Pancreas (tissue), 10 donors: ENCODE measurements around the gene ERC1. TPM values are rescaled to one million over a fixed set of nuclear protein-coding genes. Genes with fewer than 3 reads are reported as not detected.

Experiments
- ATAC-seq, 4 donors: fragments of 200-7000 bp; cut with Tn5 transposase; one replicate each; pipeline versions ENCODE4 v1.8.0 to v1.9.1; 2020; ENCODE audit warnings: mild to moderate bottlenecking in 4 of 4, moderate library complexity in 4 of 4
- DNase-seq, 6 donors: peaks; one replicate each; pipeline ENCODE4 v3.0.0-alpha.2; 2020
- FAIRE-seq: peaks from 2 replicates; lab custom pipeline; 2012; peaks lifted over from hg19 to GRCh38; lab: Jason Lieb, UNC
- H3K27ac ChIP-seq, 4 donors: fragments of 200-600 bp; sonication (generic); 1 replicate in 3 of 4; 2 replicates in 1 of 4; pipeline versions ENCODE4 v1.5.0 to v1.8.0; 2020
- H3K27me3 ChIP-seq, 4 donors: fragments of 200-600 bp; one replicate each; pipeline ENCODE4 v1.8.0; 2021
- H3K36me3 ChIP-seq, 3 donors: fragments of 200-600 bp; sonication (generic) in 1 of 3; one replicate each; pipeline versions ENCODE4 v1.5.0 to v1.8.0; 2020 to 2021
- H3K4me1 ChIP-seq, 3 donors: fragments of 200-600 bp; one replicate each; pipeline ENCODE4 v1.8.0; 2021
- H3K4me3 ChIP-seq, 4 donors: fragments of 200-600 bp; sonication (generic) in 2 of 4; one replicate each; pipeline versions ENCODE4 v1.5.0 to v1.8.0; 2020 to 2021
- H3K9me3 ChIP-seq, 4 donors: fragments of 200-600 bp; one replicate each; pipeline ENCODE4 v1.8.0; 2021
- CTCF ChIP-seq, 4 donors: fragments of 200-600 bp; sonication (generic) in 3 of 4; IDR thresholded peaks; one replicate each; pipeline versions ENCODE4 v1.5.0 to v1.8.0; 2021; ENCODE audit warnings: antibody characterized with exemption in 4 of 4
- WGBS, 2 donors: extraction: QIAGEN DNeasy Blood & Tissue Kit; methylation state at CpG; one replicate each; pipeline ENCODE4 v1.1.7; 2013; 5-methylcytosine and 5-hydroxymethylcytosine counted together
- intact Hi-C, 3 donors: fragments of 100-400 bp; cut with DNase I; formaldehyde crosslinking; loops; one replicate each; pipeline versions ENCODE4 v1.11.1 to v1.14.2; 2022
- polyA plus RNA-seq, 2 donors: library from polyadenylated mRNA; stranded (reverse); fragments of 200-250 nt; gene quantifications; one replicate each; pipeline ENCODE4 v1.2.3, GENCODE V29; 2013
- total RNA-seq, 6 donors: library from RNA; stranded (reverse); fragmentation: NEBNext Ultra II Directional in 4 of 6; extraction: Animal tissue kit (Norgen Biotek cat#: 25700) in 4 of 6; gene quantifications; one replicate each; pipeline versions ENCODE4 v1.2.1 to v1.2.4, GENCODE V29; 2021 to 2023
- donor health status: healthy with polysubstance abuse.
- donor health status: DM: no; HTN: no; CAD: no; lungs with moderate emphysema.
- donor health status: DM: no; HTN: no; CAD: no.
- donor health status: control.
- donor health status: control.
- donor health status: Bipolar disorder and iron deficiency.
- donor health status: DM: yes; HTN: yes; CAD: no.
- donor health status: DM: no; HTN: no; CAD: no.
- donor health status: DM: no; HTN: no; CAD: no.
- donor health status: DM: yes; HTN: yes; CAD: no.

ERC1 gene
- total and polyA plus RNA-seq, 8 donors: 4.1 to 41.4 (median 20.5) TPM

GRCh38 chr12:1498199-1498740, 507.2 kb downstream of the ERC1 start:
- 68 to 87% methylated on average over 18 of the region's 18 CpGs for WGBS, 2 donors
- no peak for TF ChIP-seq CTCF (IDR thresholded peaks at IDR 0.05)
- Histone ChIP-seq H3K4me1 (peaks cover 0 to 5% (median 0%) of the 10 kb centered on the region in 3 donors), H3K36me3 (no peaks in the 10 kb centered on the region), H3K9me3 (no peaks in the 10 kb centered on the region), H3K27me3 (no peaks in the 10 kb centered on the region), H3K4me3 (no peak overlapping the region), H3K27ac (no peak overlapping the region)
- FAIRE-seq (no peak), DNase-seq (no peak), ATAC-seq (no peak)
- intact Hi-C loops: no loop called here

GRCh38 chr12:1499351-1499750, 508.3 kb downstream of the ERC1 start:
- no peaks in the 10 kb centered on the region for H3K9me3 ChIP-seq

GRCh38 chr12:1500095-1500801, 509.2 kb downstream of the ERC1 start:
- H3K4me3 ChIP-seq: no peak overlapping the region
- 83 to 87% methylated on average over 36 of the region's 36 CpGs for WGBS, 2 donors
- no peaks in the 10 kb centered on the region for H3K36me3 ChIP-seq
- H3K9me3 ChIP-seq: no peaks in the 10 kb centered on the region
- DNase-seq: no peak
- no peak for TF ChIP-seq CTCF (IDR thresholded peaks at IDR 0.05)
- FAIRE-seq: no peak
- no peak for ATAC-seq
- intact Hi-C loops: no loop called here
- H3K4me1 ChIP-seq: peaks cover 0 to 5% (median 0%) of the 10 kb centered on the region in 3 donors
- H3K27ac ChIP-seq: no peak overlapping the region
- no peaks in the 10 kb centered on the region for H3K27me3 ChIP-seq

More at GRCh38 chr12:1499351-1499750, 508.3 kb downstream of the ERC1 start:
- Histone ChIP-seq H3K27me3 (no peaks in the 10 kb centered on the region), H3K4me3 (no peak overlapping the region), H3K4me1 (peaks cover 0 to 5% (median 0%) of the 10 kb centered on the region in 3 donors), H3K27ac (no peak overlapping the region), H3K36me3 (no peaks in the 10 kb centered on the region)
- no peak for DNase-seq
- 81 to 90% methylated on average over 12 of the region's 12 CpGs for WGBS, 2 donors
- FAIRE-seq: no peak
- no peak for TF ChIP-seq CTCF (IDR thresholded peaks at IDR 0.05)
- no peak for ATAC-seq
- intact Hi-C loops: no loop called here

- H3K27ac ChIP-seq: no peak overlapping the region
- intact Hi-C loops: no loop called here
These were observed 510.0 kb downstream of the ERC1 start for GRCh38 chr12:1501001-1501400.

More at GRCh38 chr12:1501001-1501400, 510.0 kb downstream of the ERC1 start:
- DNase-seq (no peak), ATAC-seq (no peak), FAIRE-seq (no peak)
- Histone ChIP-seq H3K9me3 (no peaks in the 10 kb centered on the region), H3K27me3 (no peaks in the 10 kb centered on the region), H3K4me1 (peaks cover 0 to 5% (median 0%) of the 10 kb centered on the region in 3 donors), H3K36me3 (no peaks in the 10 kb centered on the region), H3K4me3 (no peak overlapping the region)
- WGBS, 2 donors: 83 to 96% methylated on average over 10 of the region's 10 CpGs
- no peak for TF ChIP-seq CTCF (IDR thresholded peaks at IDR 0.05)
